HL-60 (cell line): ENCODE data around the gene S100PBP.

Source experiments
- DNase-seq, 2 experiments: peaks; one replicate each; pipeline ENCODE4 v3.0.0-alpha.2; 2010 to 2020; ENCODE audit warnings: low read depth in 1 of 2, low spot score in 1 of 2
- H3K27ac ChIP-seq: fragments of 250-450 bp; sonication (Bioruptor Pico); replicated peaks from 2 replicates; pipeline ENCODE4 v1.5.1; 2020; ENCODE audit warnings: mild to moderate bottlenecking, moderate library complexity
- H3K27me3 ChIP-seq: fragments of 250-450 bp; sonication (Bioruptor Pico); 2 replicates; pipeline ENCODE4 v1.5.1; 2021; ENCODE audit warnings: mild to moderate bottlenecking, moderate library complexity; ENCODE audit not compliant: insufficient read depth, poor library complexity, severe bottlenecking
- H3K4me3 ChIP-seq: replicated peaks from 2 replicates; pipeline ENCODE4 v1.5.1; 2011; ENCODE audit warnings: mild to moderate bottlenecking, control low read depth, low read length; ENCODE audit not compliant: insufficient read depth
- GABPA ChIP-seq: IDR thresholded peaks from 2 replicates; pipeline ENCODE4 v1.6.1; 2012; ENCODE audit warnings: low read depth
- POLR2AphosphoS5 ChIP-seq: IDR thresholded peaks from 2 replicates; pipeline ENCODE4 v1.6.1; 2012; ENCODE audit warnings: low read depth
- SPI1 ChIP-seq: IDR thresholded peaks from 2 replicates; pipeline ENCODE4 v1.6.1; 2012; ENCODE audit warnings: low read depth, mild to moderate bottlenecking, borderline replicate concordance
- TF ChIP-seq, protein P1 (sequence below): IDR thresholded peaks from one replicate; pipeline ENCODE4 v1.5.1; 2011; ENCODE audit warnings: low read length, control low read depth, inconsistent platforms; ENCODE audit not compliant: insufficient read depth
- TF ChIP-seq, protein P2 (sequence below): IDR thresholded peaks from 2 replicates; pipeline ENCODE4 v1.6.1; 2012; ENCODE audit warnings: low read depth; ENCODE audit not compliant: insufficient replicate concordance

S100PBP gene

DNA sequence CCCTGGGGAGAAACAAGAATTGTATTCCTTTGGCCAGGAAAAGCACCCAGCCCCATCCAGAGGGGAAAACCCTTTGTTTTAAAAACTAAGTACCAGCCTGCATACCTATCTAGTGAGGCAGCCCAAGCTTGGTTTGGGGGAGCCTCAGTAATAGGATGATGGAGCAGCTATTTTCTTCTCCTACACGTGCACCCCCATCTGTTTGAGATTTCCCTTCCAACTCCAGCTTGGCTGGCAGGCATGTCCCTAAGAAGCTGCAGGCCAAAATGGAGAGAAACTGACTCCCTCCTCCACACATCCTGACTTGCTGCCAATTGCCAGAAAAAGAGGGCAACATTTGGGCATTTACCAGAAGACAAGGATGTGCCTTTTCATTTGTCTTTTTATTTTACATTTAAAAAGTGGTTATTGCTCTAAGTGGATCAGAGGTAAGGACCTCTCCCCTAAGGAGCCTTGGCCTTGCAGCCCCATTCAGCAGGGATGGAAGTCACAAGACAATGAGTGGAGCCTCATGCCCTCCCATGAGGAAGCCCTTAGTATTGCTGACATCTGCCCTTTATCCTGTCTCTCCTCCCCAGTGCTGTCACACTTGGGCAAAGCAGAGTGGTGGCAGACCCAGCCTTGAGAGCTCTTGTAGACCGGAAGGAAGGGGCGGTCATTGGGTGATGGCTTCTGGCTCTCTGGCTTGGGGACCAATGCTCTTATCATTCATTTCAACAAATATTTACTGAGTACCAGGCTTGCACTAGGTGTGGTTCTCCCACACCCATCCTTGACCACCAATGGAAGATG lies 44.6 kb downstream of the S100PBP start:
- no peak overlapping the region for H3K27ac ChIP-seq
- H3K4me3 ChIP-seq, result no peak overlapping the region
- H3K27me3 ChIP-seq, result no peaks in the 10 kb centered on the region
- DNase-seq, result no peak
- TF ChIP-seq GABPA (no peak), SPI1 (no peak), POLR2AphosphoS5 (no peak)
- TF ChIP-seq, protein P1, sequence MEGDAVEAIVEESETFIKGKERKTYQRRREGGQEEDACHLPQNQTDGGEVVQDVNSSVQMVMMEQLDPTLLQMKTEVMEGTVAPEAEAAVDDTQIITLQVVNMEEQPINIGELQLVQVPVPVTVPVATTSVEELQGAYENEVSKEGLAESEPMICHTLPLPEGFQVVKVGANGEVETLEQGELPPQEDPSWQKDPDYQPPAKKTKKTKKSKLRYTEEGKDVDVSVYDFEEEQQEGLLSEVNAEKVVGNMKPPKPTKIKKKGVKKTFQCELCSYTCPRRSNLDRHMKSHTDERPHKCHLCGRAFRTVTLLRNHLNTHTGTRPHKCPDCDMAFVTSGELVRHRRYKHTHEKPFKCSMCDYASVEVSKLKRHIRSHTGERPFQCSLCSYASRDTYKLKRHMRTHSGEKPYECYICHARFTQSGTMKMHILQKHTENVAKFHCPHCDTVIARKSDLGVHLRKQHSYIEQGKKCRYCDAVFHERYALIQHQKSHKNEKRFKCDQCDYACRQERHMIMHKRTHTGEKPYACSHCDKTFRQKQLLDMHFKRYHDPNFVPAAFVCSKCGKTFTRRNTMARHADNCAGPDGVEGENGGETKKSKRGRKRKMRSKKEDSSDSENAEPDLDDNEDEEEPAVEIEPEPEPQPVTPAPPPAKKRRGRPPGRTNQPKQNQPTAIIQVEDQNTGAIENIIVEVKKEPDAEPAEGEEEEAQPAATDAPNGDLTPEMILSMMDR, result no peak
- TF ChIP-seq, protein P2, sequence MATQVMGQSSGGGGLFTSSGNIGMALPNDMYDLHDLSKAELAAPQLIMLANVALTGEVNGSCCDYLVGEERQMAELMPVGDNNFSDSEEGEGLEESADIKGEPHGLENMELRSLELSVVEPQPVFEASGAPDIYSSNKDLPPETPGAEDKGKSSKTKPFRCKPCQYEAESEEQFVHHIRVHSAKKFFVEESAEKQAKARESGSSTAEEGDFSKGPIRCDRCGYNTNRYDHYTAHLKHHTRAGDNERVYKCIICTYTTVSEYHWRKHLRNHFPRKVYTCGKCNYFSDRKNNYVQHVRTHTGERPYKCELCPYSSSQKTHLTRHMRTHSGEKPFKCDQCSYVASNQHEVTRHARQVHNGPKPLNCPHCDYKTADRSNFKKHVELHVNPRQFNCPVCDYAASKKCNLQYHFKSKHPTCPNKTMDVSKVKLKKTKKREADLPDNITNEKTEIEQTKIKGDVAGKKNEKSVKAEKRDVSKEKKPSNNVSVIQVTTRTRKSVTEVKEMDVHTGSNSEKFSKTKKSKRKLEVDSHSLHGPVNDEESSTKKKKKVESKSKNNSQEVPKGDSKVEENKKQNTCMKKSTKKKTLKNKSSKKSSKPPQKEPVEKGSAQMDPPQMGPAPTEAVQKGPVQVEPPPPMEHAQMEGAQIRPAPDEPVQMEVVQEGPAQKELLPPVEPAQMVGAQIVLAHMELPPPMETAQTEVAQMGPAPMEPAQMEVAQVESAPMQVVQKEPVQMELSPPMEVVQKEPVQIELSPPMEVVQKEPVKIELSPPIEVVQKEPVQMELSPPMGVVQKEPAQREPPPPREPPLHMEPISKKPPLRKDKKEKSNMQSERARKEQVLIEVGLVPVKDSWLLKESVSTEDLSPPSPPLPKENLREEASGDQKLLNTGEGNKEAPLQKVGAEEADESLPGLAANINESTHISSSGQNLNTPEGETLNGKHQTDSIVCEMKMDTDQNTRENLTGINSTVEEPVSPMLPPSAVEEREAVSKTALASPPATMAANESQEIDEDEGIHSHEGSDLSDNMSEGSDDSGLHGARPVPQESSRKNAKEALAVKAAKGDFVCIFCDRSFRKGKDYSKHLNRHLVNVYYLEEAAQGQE, result no peak

DNA sequence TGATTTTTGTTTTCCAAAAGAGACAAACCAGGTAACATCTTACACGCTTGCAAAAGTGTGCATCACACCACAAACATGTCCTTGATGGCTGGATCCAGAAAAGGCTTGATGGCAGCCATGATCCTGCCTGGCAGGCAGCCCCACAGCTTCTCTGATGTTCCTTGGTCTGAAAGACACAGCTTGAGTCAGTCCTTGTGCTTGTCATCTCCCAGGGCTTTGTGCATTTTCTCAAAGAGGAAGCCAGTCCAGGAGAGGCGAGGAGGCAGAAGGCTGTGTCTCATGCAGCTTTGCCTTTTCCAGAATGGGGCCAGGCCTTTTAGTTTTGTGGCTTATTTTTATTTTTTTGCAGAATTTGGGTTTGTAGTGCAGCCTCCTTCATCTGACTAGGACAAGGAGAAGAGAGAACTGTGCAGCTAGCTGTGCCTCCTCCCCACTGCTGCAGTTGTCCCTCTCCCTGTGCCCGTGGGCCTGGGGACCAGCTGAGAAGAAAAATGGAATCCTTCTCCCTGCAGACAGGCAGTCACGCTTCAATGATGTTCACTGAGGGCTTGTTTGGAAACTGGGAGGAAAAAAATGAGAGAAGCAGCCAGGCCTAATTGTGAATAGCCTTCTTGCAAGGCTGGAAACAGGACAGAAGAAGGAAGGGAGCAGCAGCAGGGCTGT lies 45.9 kb downstream of the S100PBP start:
- Histone ChIP-seq H3K4me3 (no peak overlapping the region), H3K27me3 (no peaks in the 10 kb centered on the region), H3K27ac (no peak overlapping the region)
- DNase-seq, result no peak
- TF ChIP-seq SPI1 (no peak), GABPA (no peak), POLR2AphosphoS5 (no peak)
- TF ChIP-seq, protein P2, result no peak
- TF ChIP-seq, protein P1, result no peak

DNA sequence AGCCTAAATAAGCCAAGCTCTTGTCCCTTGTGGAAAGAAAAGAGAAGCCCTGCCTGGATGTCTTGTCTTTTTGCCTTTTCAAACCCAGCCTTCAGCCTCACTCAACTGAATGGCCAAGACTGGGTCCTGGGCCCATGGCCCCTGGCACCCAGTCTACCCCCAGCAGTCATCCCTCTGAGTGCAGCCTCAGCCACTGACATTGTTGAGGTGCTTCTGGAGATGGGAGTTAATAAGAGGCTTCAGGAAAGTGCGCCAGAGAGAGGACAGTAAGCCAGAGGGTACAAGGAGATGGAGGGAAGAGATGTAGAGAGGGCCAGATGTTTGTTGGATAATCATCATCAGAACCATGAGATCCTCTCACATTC lies 46.4 kb downstream of the S100PBP start:
- DNase-seq, result no peak
- TF ChIP-seq GABPA (no peak), POLR2AphosphoS5 (no peak), SPI1 (no peak)
- TF ChIP-seq, protein P2, result no peak
- TF ChIP-seq, protein P1, result no peak
- Histone ChIP-seq H3K27ac (no peak overlapping the region), H3K4me3 (no peak overlapping the region), H3K27me3 (no peaks in the 10 kb centered on the region)
